Stimulated activated CD8-positive, alpha-beta memory T cell treated with anti-CD3 and anti-CD28 coated beads, Interleukin-15, amount 100 ng/mL, for 4 hours (primary cell): ENCODE results near the gene EMILIN1.
"Not testable (repeated sequence)": the region's sequence is repeated elsewhere in the genome, so short reads cannot be mapped to it uniquely, and the experiment has no call there.

Source experiments
- DNase-seq, 2 donors: peaks; one replicate each; pipeline ENCODE4 v3.0.0-alpha.2; 2020; ENCODE audit warnings: low read depth in 2 of 2

EMILIN1 gene

DNA sequence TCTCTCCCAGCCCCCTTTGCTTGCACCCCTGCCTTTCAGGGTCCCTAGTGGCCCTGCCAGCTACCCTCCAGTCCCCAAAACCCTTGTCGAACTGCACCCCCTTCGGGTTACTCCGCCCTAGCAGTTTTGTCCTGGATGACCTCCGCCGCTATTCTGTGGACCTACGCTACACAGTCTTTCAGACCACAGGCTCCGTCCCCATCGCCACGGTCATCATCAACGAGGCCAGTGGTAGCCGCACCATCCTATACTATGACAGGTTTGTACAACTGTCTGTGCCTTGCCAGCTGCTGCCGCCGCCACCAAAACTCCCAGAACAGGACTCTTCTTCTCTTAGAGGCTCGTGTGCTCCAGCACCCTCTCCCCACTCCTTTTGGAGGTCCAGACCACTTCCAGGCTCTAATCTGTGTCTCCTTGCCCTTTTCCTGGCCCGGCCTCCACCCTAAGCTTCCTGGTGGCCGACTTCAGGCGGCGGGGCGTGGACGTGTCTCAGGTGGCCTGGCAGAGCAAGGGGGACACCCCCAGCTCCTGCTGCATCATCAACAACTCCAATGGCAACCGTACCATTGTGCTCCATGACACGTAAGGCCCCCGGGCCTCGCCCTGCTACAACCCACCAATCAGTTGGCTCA is 16.1 kb downstream of the EMILIN1 start:
- no peak for DNase-seq

GRCh38 chr2:27095427-27095744 is 17.0 kb downstream of the EMILIN1 start:
- no peak for DNase-seq

GRCh38 chr2:27095745-27096651 is 17.6 kb downstream of the EMILIN1 start:
- DNase-seq: no peak

DNA sequence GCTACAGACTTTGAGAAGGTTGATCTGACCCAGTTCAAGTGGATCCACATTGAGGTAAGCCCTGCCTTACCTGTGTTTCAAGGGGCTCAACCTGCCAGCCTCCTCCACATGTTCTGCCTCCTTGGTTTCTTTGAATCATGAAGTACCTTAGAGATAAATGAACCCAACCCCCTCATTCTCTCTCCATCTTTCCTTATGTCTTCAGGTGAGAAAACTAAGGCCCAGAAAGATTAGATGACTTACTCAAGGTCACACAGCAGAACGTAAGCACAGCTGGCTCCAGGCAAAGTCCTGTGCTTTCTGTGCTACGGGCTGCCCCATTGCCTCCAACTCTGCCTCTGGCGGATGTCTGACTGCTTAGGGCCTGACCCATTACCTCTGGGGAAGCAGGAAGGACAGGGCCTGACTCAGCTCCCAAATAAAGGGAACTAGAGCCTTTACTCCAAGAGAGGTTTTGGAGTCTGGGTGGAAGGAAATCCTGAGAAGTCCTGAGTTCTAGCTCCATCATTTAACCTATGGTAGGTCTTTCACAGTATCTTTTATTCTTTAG is 18.4 kb downstream of the EMILIN1 start:
- DNase-seq: no peak

- no peak for DNase-seq
Observed at GRCh38 chr2:27097341-27097740, 18.9 kb downstream of the EMILIN1 start.

- DNase-seq: no peak
Observed at GRCh38 chr2:27099334-27099955, 21.0 kb downstream of the EMILIN1 start.

DNA sequence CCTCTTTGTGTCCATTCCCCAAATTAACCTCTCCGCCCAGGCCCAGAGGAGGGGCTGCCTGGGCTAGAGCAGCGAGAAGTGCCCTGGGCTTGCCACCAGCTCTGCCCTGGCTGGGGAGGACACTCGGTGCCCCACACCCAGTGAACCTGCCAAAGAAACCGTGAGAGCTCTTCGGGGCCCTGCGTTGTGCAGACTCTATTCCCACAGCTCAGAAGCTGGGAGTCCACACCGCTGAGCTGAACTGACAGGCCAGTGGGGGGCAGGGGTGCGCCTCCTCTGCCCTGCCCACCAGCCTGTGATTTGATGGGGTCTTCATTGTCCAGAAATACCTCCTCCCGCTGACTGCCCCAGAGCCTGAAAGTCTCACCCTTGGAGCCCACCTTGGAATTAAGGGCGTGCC is 21.6 kb downstream of the EMILIN1 start:
- DNase-seq: no peak

GRCh38 chr2:27102329-27102728 is 23.9 kb downstream of the EMILIN1 start:
- DNase-seq: no peak

GRCh38 chr2:27105981-27106380 is 27.6 kb downstream of the EMILIN1 start:
- DNase-seq: no peak

GRCh38 chr2:27108221-27108620 is 29.8 kb downstream of the EMILIN1 start:
- no peak for DNase-seq

GRCh38 chr2:27109083-27109482 is 30.7 kb downstream of the EMILIN1 start:
- no peak for DNase-seq

DNA sequence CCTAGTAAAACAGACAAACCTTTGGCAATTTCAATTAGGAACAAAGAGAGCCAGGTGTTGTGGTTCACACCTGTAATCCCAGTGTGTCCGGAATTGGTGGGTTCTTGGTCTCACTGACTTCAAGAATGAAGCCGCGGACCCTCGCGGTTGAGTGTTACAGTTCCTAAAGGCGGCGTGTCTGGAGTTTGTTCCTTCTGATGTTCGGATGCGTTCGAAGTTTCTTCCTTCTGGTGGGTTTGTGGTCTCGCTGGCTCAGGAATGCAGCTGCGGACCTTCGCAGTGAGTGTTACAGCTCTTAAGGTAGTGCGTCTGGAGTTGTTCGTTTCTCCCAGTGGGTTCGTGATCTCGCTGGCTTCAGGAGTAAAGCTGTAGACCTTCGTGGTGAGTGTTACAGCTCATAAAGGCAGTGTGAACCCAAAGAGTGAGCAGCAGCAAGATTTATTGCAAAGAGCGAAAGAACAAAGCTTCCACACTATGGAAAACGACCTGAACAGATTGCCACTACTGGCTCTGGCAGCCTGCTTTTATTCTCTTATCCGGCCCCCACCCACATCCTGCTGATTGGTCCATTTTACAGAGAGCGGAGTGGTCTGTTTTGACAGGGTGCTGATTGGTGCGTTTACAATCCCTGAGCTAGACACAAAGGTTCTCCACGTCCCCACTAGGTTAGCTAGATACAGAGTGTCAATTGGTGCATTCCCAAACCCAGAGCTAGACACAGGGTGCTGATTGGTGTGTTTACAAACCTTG is 32.4 kb downstream of the EMILIN1 start:
- DNase-seq: not testable (repeated sequence)

GRCh38 chr2:27111392-27112078 is 33.1 kb downstream of the EMILIN1 start:
- not testable (repeated sequence) for DNase-seq

- no peak for DNase-seq
Observed at GRCh38 chr2:27115519-27115918, 37.1 kb downstream of the EMILIN1 start.

DNA sequence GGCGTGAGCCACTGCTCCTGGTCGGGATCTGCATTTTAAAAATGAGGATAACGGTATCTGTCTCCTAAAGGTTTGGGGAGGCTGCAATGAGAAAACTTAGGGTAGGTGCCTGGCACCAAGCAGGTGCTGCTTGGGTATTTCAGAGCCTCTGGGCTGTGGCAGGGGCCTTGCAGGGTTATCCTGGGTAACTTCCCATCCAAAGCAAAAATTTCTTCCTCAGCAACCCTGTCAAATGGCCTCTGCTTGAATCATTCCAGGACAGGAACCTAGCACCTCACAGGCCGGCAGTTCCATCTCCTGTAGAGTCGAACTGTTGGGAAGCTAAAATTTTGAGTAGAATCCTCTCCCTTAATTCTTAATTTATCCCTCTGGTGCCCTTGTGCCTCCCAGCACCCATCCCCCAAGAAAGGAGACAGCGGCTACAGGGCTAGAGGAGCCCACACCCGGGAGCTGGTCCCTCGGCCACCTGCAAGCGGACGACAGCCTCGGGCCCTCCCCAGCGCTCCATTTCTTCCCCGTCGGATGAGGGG is 39.6 kb downstream of the EMILIN1 start:
- no peak for DNase-seq

GRCh38 chr2:27118525-27119329 is 40.3 kb downstream of the EMILIN1 start, which contains the start of gene CGREF1:
CGREF1 (minus strand) TSS chr2:27119128; CDS start chr2:27104366, 14,762 bp downstream.
- no peak for DNase-seq

DNA sequence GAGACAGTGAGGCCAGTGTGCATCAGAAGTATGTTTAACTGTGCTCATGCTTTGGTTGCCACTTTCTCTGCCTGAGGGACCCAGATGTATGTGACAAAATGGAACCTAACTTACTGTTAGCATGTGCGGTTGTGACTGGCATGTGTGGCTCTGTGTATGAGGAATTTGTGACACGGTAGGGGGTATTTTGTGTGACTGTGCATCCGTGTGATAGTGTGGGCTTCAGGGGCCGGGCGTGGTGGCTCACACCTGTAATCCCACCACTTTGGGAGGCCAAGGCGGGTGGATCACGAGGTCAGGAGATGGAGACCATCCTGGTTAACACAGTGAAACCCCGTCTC is 40.9 kb downstream of the EMILIN1 start:
- not testable (repeated sequence) for DNase-seq

DNA sequence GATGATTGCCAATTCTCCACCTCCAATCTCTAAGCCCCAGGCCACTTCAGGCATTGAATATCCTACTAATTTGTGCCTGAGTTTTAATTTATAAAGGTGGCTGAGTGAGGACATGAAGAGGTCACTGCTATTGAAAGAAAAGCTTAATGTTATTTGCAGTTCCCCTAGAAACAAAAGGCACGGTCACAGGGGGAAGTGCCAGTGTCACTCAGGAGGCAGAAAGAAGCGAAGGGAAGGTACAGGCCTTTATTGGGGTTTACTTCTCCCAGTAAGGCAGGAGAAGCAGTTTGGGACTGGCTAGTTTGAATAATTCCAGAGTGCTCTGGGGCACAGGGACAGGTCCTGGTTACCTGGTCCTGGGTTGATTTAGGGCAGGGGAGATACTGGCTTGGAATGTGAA is 43.5 kb downstream of the EMILIN1 start:
- no peak for DNase-seq

DNA sequence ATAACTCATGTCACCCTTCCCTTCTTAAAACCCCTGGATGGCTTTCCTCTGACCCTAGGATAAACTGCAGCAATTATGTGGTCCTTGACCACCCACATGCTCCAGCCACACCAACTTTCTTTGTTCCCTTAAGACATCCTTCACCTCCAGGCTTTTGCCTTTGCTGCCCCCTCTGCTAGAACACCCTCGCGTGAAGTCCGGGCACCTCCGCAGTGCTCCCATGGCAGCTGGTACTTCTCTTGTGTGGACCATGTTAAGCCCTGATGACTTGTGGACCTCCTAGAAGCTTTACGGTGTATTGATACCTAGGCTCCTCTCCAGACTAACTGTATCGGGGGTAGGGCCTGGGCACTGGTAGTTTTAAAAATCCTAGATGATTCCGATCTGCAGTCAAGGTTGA is 44.4 kb downstream of the EMILIN1 start:
- DNase-seq: no peak
